Mesothelial cell of epicardium (in vitro differentiated cells): ENCODE data around the gene LRRC73. TPM values are rescaled to one million over a fixed set of nuclear protein-coding genes. Genes with fewer than 3 reads are reported as not detected.

Experiments used
- DNase-seq, 2 experiments: peaks; one replicate each; pipeline ENCODE4 v3.0.0; 2021; ENCODE audit warnings: low spot score in 2 of 2; ENCODE audit not compliant: unreplicated experiment in 2 of 2
- H3K27ac Mint-ChIP-seq: 2 replicates; pipeline ENCODE4 v1.8.0; 2021; ENCODE audit warnings: mixed read lengths
- H3K27me3 Mint-ChIP-seq: 2 replicates; pipeline ENCODE4 v1.8.0; 2021; ENCODE audit warnings: low read depth, mixed read lengths
- H3K36me3 Mint-ChIP-seq: 2 replicates; pipeline ENCODE4 v1.8.0; 2021; ENCODE audit warnings: mixed read lengths
- H3K4me1 Mint-ChIP-seq: 2 replicates; pipeline ENCODE4 v1.8.0; 2021; ENCODE audit warnings: mixed read lengths
- H3K4me3 Mint-ChIP-seq: 2 replicates; pipeline ENCODE4 v1.8.0; 2021; ENCODE audit warnings: mild to moderate bottlenecking, moderate library complexity, mixed read lengths
- H3K9me3 Mint-ChIP-seq: 2 replicates; pipeline ENCODE4 v1.8.0; 2021; ENCODE audit warnings: mixed read lengths
- total RNA-seq: library from RNA; stranded (reverse); gene quantifications from 3 replicates; pipeline ENCODE4 v1.2.1, GENCODE V29; 2021
- TF ChIP-seq, protein P1 (sequence below): fragments of 200-600 bp; sonication (generic); IDR thresholded peaks from one replicate; pipeline ENCODE4 v1.5.0; 2021; ENCODE audit warnings: antibody characterized with exemption; ENCODE audit not compliant: unreplicated experiment

LRRC73 gene
- total RNA-seq, 1 donor from 2014 or later = 0.60 TPM

GRCh38 chr6:43489277-43490072 lies 20.7 kb downstream of the LRRC73 start:
- Mint-ChIP-seq H3K4me3 (no peak overlapping the region), H3K4me1 (peaks cover 7% of the 10 kb centered on the region), H3K27me3 (no peaks in the 10 kb centered on the region), H3K36me3 (no peaks in the 10 kb centered on the region), H3K9me3 (no peaks in the 10 kb centered on the region), H3K27ac (peak overlapping the region; percentile 5)
- TF ChIP-seq, protein P1, sequence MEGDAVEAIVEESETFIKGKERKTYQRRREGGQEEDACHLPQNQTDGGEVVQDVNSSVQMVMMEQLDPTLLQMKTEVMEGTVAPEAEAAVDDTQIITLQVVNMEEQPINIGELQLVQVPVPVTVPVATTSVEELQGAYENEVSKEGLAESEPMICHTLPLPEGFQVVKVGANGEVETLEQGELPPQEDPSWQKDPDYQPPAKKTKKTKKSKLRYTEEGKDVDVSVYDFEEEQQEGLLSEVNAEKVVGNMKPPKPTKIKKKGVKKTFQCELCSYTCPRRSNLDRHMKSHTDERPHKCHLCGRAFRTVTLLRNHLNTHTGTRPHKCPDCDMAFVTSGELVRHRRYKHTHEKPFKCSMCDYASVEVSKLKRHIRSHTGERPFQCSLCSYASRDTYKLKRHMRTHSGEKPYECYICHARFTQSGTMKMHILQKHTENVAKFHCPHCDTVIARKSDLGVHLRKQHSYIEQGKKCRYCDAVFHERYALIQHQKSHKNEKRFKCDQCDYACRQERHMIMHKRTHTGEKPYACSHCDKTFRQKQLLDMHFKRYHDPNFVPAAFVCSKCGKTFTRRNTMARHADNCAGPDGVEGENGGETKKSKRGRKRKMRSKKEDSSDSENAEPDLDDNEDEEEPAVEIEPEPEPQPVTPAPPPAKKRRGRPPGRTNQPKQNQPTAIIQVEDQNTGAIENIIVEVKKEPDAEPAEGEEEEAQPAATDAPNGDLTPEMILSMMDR = no peak
- DNase-seq = no peak

GRCh38 chr6:43488667-43489276 lies 21.4 kb downstream of the LRRC73 start:
- TF ChIP-seq, protein P1 = no peak
- H3K27me3 Mint-ChIP-seq = no peaks in the 10 kb centered on the region
- no peak overlapping the region for H3K4me3 Mint-ChIP-seq
- no peaks in the 10 kb centered on the region for H3K36me3 Mint-ChIP-seq
- no peak overlapping the region for H3K27ac Mint-ChIP-seq
- H3K9me3 Mint-ChIP-seq = no peaks in the 10 kb centered on the region
- DNase-seq = no peak
- H3K4me1 Mint-ChIP-seq = peaks cover 2% of the 10 kb centered on the region

- DNase-seq = no peak
- H3K27ac Mint-ChIP-seq = peak overlapping the region; percentile 7
Observed at GRCh38 chr6:43481591-43482236, 28.4 kb downstream of the LRRC73 start.

GRCh38 chr6:43481075-43481474 lies 29.1 kb downstream of the LRRC73 start:
- DNase-seq = no peak
- peaks cover 40% of the 10 kb centered on the region for H3K4me1 Mint-ChIP-seq
- H3K9me3 Mint-ChIP-seq = no peaks in the 10 kb centered on the region
- H3K27ac Mint-ChIP-seq = no peak overlapping the region
- no peak overlapping the region for H3K4me3 Mint-ChIP-seq
- no peaks in the 10 kb centered on the region for H3K36me3 Mint-ChIP-seq
- no peaks in the 10 kb centered on the region for H3K27me3 Mint-ChIP-seq
- TF ChIP-seq, protein P1 = no peak

More at GRCh38 chr6:43481591-43482236, 28.4 kb downstream of the LRRC73 start:
- H3K9me3 Mint-ChIP-seq = no peaks in the 10 kb centered on the region
- H3K36me3 Mint-ChIP-seq = no peaks in the 10 kb centered on the region
- H3K27me3 Mint-ChIP-seq = no peaks in the 10 kb centered on the region
- TF ChIP-seq, protein P1 = no peak
- H3K4me1 Mint-ChIP-seq = peaks cover 37% of the 10 kb centered on the region
- no peak overlapping the region for H3K4me3 Mint-ChIP-seq

DNA sequence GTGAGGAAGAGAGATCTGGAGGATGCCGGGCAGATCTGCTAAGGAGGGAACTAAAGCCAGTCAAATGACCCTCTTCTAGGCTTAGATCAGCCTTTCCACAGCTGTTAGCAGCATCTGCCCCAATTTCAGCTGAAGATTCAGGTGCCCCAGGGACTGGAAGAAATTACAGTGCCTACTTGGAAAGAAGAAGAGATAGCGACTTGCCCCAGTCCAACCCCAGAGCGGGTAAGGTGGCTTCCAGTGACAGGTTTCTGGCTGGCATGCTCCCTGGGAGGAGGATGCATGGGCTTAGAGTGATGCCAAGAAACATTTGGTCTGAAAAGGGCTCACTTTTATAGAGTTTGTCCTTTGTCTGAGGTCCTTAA lies 32.2 kb downstream of the LRRC73 start:
- H3K27ac Mint-ChIP-seq = peak overlapping the region; percentile 99
- TF ChIP-seq, protein P1 = no peak

More for the DNA sequence above, 32.2 kb downstream of the LRRC73 start:
- Mint-ChIP-seq H3K36me3 (no peaks in the 10 kb centered on the region), H3K9me3 (no peaks in the 10 kb centered on the region), H3K4me3 (peak overlapping the region; percentile 88), H3K4me1 (peaks cover 40% of the 10 kb centered on the region), H3K27me3 (no peaks in the 10 kb centered on the region)
- DNase-seq = no peak
